ENCODE results near the gene LIN37. TPM values are rescaled to one million over a fixed set of nuclear protein-coding genes. Genes with fewer than 3 reads are reported as not detected.

Gene LIN37
- total RNA-seq, 4 donors from 2014 or later: 7.5 to 12.2 (median 10.0) TPM

GRCh38 chr19:35792888-35793287 is 44.5 kb downstream of the LIN37 start:
- TF ChIP-seq, protein P1, sequence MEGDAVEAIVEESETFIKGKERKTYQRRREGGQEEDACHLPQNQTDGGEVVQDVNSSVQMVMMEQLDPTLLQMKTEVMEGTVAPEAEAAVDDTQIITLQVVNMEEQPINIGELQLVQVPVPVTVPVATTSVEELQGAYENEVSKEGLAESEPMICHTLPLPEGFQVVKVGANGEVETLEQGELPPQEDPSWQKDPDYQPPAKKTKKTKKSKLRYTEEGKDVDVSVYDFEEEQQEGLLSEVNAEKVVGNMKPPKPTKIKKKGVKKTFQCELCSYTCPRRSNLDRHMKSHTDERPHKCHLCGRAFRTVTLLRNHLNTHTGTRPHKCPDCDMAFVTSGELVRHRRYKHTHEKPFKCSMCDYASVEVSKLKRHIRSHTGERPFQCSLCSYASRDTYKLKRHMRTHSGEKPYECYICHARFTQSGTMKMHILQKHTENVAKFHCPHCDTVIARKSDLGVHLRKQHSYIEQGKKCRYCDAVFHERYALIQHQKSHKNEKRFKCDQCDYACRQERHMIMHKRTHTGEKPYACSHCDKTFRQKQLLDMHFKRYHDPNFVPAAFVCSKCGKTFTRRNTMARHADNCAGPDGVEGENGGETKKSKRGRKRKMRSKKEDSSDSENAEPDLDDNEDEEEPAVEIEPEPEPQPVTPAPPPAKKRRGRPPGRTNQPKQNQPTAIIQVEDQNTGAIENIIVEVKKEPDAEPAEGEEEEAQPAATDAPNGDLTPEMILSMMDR (IDR thresholded peaks at IDR 0.05; ENCODE audit: low read depth): no peak

DNA sequence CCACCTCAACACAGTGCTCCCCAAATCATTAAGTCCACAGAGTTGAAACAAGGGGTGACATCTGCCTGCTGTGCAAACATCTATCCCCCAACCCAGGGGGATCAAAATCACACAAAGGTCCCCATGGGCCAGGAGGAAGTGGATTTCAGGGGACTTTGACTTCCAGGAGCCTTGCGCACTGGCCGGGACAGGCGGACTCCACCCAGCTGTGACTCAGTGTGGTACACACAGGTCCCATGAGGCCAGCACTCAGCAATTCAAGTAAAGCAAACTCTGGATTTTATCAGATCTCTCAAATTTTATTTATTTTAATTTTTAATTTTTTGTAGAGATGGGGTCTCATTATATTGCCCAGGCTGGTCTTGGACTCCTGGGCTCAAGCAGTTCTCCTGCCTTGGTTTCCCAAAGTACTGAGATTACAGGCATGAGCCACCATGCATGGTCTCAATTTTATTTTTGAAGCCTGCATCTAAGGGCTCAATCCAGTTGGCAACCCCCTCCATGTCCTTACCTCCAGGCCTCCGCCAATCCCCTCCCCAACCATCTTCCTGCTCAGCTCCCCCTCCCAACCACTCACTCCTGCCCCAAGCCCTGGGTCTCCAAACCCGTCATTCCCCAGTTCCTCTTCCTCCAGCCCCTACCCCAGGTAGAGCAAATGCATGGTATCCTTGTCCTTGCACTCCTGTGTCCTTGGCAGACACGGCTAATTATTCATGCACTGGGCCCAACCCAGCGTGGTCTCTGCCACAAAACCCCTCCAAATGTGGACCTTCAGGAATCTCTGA is 45.2 kb downstream of the LIN37 start:
- TF ChIP-seq, protein P1 (IDR thresholded peaks at IDR 0.05; ENCODE audit: low read depth): no peak

GRCh38 chr19:35796645-35797542 is 48.5 kb downstream of the LIN37 start:
- TF ChIP-seq, protein P1 (IDR thresholded peaks at IDR 0.05; ENCODE audit: low read depth): no peak

DNA sequence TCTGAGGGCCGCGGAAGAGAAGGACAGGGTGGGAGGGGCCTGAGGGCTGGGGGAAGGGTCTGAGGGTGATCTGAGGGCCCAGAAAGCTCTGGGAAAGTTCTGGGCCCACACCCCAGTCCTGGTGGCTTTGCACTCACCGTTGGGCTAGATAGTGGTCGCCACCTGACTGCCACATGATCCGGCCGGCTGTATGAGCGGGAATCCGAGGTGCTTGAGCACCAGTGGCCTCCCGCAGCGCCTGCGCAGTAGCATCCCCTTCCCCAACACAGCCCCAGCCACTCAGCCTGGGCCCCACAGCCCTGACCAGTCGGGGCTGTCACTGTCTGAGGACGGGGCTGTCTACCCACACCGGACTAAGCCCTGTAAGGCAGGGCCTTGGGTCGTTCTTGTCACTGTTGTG is 49.3 kb downstream of the LIN37 start:
- TF ChIP-seq, protein P1 (IDR thresholded peaks at IDR 0.05; ENCODE audit: low read depth): no peak

- TF ChIP-seq, protein P1 (IDR thresholded peaks at IDR 0.05; ENCODE audit: low read depth): no peak
Observed at GRCh38 chr19:35801828-35802227, 53.5 kb downstream of the LIN37 start.

Other genes with a start within 250 kb of the LIN37 start
- gene DMKN, start 234.9 kb upstream of the LIN37 start, total RNA-seq: 1 to 10 TPM in 3 of 4 donors, under 1 TPM in 1; 0.94 to 7.3 (median 1.9) TPM
- gene SBSN, start 220.3 kb upstream of the LIN37 start, total RNA-seq: not detected
- gene GAPDHS, start 215.1 kb upstream of the LIN37 start, total RNA-seq: not detected
- gene TMEM147, start 202.9 kb upstream of the LIN37 start, total RNA-seq: 10 to 100 TPM; 60.1 to 76.8 (median 73.6) TPM
- not detected for gene ATP4A, start 184.9 kb upstream of the LIN37 start, total RNA-seq
- gene PMIS2, start 162.4 kb upstream of the LIN37 start, total RNA-seq: not detected
- gene HAUS5, start 135.8 kb upstream of the LIN37 start, total RNA-seq: 1 to 10 TPM; 2.4 to 7.7 (median 3.4) TPM
- 10 to 100 TPM; 27.7 to 55.4 (median 32.6) TPM for gene RBM42, start 119.5 kb upstream of the LIN37 start, total RNA-seq
- 1 to 10 TPM in 2 of 4 donors, not detected in 2; 1.1 to 1.2 TPM for gene ETV2, start 106.8 kb upstream of the LIN37 start, total RNA-seq
- 100 to 1,000 TPM; 422 to 625 (median 529) TPM for gene COX6B1, start 100.3 kb upstream of the LIN37 start, total RNA-seq
- under 1 TPM in 1 of 4 donors, not detected in 3; 0.34 TPM for gene UPK1A, start 82.1 kb upstream of the LIN37 start, total RNA-seq
- under 1 TPM in 1 of 4 donors, not detected in 3; 0.33 TPM for gene ZBTB32, start 44.0 kb upstream of the LIN37 start, total RNA-seq
- 10 to 100 TPM in 3 of 4 donors, 1 to 10 TPM in 1; 7.3 to 26.6 (median 15.1) TPM for gene KMT2B, start 30.6 kb upstream of the LIN37 start, total RNA-seq
- 10 to 100 TPM in 1 of 4 donors, 1 to 10 TPM in 3; 4.4 to 13.8 (median 5.9) TPM for gene IGFLR1, start 6.1 kb upstream of the LIN37 start, total RNA-seq
- 10 to 100 TPM; 14.8 to 30.5 (median 19.7) TPM for gene U2AF1L4, start 3.2 kb upstream of the LIN37 start, total RNA-seq
- 10 to 100 TPM; 23.4 to 71.3 (median 35.7) TPM for gene PSENEN, start 2.9 kb upstream of the LIN37 start, total RNA-seq
- 100 to 1,000 TPM in 2 of 4 donors, 10 to 100 TPM in 2; 50.1 to 554 (median 117) TPM for gene HSPB6, start 8.5 kb downstream of the LIN37 start, total RNA-seq
- gene PROSER3, start 9.6 kb downstream of the LIN37 start, total RNA-seq: 1 to 10 TPM; 2.8 to 5.7 (median 3.5) TPM
- gene ARHGAP33, start 27.0 kb downstream of the LIN37 start, total RNA-seq: 10 to 100 TPM in 1 of 4 donors, 1 to 10 TPM in 2, under 1 TPM in 1; 0.33 to 12.2 (median 4.5) TPM
- gene PRODH2, start 64.3 kb downstream of the LIN37 start, total RNA-seq: not detected
- gene NPHS1, start 103.9 kb downstream of the LIN37 start, total RNA-seq: not detected
- gene KIRREL2, start 108.3 kb downstream of the LIN37 start, total RNA-seq: not detected
- 1 to 10 TPM in 2 of 4 donors, not detected in 2; 1.2 to 1.3 TPM for gene APLP1, start 120.0 kb downstream of the LIN37 start, total RNA-seq
- 10 to 100 TPM in 3 of 4 donors, 1 to 10 TPM in 1; 6.8 to 23.3 (median 13.6) TPM for gene NFKBID, start 152.0 kb downstream of the LIN37 start, total RNA-seq
- gene HCST, start 154.0 kb downstream of the LIN37 start, total RNA-seq: 10 to 100 TPM in 1 of 4 donors, 1 to 10 TPM in 2, not detected in 1; 2.9 to 72.6 (median 4.7) TPM
- gene TYROBP, start 159.7 kb downstream of the LIN37 start, total RNA-seq: 1,000 to 10,000 TPM in 1 of 4 donors, 100 to 1,000 TPM in 2, 10 to 100 TPM in 1; 99.8 to 1,341 (median 209) TPM
- gene LRFN3, start 187.8 kb downstream of the LIN37 start, total RNA-seq: 1 to 10 TPM; 2.5 to 6.6 (median 4.3) TPM
- 10 to 100 TPM in 3 of 4 donors, 1 to 10 TPM in 1; 8.6 to 59.9 (median 42.5) TPM for gene SDHAF1, start 246.6 kb downstream of the LIN37 start, total RNA-seq